GF-D8 (cell line): ENCODE measurements around the gene DAPP1.

ENCODE experiments used
- DNase-seq: peaks from one replicate; lab custom pipeline; 2025; lab: John Stamatoyannopoulos, UW

Gene DAPP1

DNA sequence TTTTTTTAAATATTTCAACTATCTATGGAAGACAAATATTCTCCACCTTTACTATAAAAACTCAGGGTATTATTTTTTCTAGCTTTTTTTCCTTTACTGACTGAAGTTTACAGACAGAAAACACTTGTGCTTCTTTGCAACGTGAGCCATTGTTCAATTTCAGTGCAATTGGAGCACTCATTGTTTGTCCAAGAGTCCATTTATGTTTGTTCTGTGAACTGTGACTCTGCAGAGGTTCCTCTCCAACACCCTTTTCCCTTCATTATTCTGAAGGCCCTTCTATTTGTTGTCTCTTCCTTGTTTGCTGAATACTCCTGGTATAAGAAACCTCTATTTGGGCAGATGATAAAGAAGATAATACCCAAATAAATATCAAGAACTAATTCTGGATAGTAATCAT is 37.4 kb downstream of the DAPP1 start:
- no peak for DNase-seq

DNA sequence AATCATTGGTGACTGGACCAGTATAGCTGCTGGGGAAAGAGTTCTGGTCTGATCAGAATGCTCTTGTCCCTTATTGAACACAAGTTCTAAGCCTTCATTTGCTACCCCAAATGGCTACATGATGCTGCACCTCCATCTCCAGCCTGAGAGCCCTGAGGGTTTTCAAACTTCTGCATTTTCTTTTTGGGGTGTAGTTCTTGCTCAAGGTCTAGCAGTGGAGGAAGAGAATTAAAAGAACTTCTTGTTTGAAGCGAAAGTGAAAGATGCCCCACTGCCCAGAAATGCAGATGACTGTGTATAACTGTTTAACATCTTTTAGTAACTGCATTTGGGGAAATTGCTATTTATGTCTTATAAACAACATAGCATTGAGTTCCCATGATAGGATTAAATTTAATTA is 39.1 kb downstream of the DAPP1 start:
- peak; percentile 54 for DNase-seq

DNA sequence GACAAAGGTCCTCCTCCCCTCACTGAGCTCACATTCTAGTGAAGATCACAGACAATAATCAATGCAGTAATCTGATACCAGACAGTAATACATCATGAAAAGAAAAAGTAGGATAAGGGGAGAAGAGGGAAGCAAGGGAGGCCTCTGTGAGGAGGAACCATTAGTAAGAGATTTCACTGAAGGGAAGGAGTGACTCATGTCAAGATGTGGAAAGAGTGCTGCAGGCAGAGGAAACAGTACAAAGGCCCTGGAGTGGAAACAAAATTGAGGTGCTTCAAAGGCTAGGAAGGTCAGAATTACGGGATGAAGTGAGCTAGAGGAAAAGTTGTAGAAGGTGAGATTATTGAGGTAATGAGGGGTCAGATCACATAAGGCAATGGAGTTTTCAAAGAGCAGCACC is 39.5 kb downstream of the DAPP1 start:
- peak; percentile 76 for DNase-seq

DNA sequence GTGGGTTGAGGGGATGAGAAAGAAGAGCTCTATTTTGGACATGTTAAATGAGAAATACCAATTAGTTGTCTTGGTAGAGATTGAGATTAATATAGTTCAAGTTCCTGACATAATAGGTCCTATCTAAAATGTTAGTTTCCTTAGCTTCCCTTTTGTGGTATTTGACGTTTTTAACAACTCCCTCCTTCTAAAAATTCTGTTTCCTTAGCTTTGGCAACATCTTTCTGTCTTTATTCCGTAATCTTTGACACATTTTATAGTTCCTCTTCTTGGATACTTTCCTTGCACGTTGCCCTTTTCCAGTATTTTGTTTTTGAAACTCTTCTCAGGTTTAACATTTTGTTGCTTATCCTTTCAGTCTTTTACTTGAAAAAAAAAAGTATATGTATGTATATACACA is 40.7 kb downstream of the DAPP1 start:
- peak; percentile 82 for DNase-seq

DNA sequence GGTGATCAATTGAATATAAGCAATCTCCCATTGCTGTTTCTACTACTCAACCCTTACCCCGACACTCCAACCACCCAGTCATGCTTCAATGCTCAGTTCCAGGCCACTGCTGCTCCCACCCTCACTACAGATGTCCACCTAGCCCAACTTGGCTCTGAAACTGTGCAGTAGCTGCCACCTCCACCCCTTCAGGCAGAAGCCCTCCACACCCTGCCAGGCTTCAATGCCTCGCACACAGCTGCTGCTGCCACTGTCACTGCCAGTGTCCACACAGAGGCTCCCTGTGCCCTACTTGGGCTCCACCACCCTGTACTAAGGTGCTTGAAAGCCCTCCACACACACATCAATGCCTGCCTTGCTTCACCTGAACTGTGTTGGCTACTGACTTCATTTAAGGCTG is 43.0 kb downstream of the DAPP1 start:
- no peak for DNase-seq

DNA sequence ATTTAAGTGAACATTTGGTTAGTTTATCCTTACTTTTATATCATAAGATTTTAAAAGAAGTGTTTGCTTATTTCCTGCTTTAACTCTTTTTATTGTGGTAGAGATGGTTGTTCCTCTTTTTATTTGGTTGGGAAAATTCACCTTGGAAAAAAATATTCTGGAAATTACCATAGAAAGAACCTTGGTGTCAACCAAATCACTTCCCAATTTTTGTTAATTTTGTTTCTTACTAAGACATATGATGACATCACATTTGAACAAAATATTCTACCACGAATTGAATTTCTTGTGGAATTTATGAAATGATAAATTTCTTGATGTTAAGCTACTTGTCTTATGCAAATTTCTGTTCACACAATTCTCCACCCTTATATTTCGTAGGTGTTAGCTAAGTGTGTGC is 43.9 kb downstream of the DAPP1 start:
- DNase-seq: no peak

DNA sequence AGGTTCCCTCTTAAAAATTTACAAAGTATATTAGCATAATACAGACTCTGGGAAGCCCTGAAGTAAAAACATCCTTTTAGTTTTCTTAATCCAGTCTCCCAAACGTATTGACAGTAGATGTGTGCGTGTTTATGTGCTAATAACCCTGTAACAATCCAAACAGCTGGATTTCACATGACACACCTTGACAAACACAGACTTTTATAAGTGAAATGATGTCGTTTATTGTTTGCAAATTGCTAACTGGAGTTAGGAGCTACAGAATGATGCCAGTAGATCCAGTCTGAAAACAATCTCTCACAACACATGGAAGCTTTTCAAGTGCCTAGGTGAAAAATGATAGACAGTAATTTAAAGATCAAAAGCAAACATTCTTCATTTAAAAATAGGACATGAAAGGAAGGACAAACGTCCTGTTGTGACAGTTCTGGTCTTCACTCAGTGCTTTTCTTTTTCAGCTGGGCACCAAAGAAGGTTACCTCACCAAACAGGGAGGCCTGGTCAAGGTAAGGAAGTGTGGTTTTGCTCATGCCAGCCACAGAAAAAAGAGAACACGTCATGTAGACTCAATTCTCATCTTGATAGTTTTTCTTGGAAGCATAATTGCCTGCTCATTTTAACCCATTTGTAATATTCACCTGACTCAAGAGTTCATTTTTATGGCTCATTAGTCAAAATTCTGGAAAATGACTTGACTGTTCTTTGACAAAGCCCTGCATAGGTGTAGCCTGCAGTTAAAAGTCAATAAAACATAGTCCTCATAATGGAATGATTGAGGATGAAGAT is 44.7 kb downstream of the DAPP1 start:
- peak; percentile 43 for DNase-seq

DNA sequence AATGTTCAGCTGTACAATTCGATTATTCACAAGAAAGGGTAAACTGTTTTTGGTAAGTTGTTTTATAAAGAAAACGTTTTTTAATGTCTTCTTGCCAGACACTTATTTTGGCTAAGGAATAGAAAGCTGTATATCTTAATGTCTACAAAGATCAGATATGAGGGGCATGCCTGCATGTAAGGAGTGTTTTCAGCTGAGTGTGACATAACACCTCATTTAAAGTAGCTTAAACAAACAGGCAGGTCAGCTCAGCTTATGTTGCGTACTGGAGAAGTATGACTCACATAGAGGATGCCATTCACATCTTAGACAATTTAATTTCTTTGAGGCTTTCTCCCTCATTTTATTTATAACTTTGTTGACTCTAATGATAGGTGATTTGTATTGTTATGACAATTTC is 47.2 kb downstream of the DAPP1 start:
- no peak for DNase-seq

DNA sequence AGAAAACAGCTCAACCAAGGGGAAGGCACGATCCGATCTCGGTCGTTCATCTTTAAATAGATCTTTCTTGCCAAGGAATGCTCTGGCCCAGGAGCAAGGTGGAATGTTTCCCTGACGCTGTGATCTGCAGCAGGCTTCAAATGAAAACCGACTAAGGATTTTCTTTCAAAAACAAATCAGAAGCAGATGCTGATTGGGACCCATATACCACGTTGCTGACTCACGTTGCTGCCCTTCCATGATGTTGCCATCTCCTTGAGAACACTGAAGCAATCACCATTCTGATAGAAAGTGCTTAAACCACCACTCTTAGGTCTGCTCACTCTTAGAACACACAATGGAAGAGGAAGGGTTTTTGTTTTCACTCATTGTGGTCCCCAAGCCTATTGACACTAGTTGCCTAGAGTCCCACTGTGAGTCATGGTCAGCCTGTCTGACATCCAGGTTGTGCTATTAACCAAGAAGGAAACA is 51.5 kb downstream of the DAPP1 start:
- no peak for DNase-seq

DNA sequence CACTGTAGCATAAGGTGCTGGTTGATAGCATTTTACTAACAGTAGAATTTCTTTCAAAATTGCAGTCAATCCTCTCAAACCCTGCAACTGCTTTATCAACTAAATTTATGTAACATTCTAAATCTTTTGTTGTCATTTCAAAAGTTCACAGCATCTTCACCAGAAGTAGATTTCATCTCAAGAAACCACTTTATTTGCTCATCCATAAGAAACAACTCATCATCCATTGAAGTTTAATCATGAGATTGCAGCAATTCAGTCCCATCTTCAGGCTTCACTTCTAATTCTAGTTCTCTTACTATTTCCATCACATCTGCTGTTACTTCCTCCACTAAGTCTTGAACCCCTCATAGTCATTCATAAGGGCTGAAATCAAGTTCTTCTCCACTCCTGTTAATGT is 55.9 kb downstream of the DAPP1 start:
- no peak for DNase-seq

DNA sequence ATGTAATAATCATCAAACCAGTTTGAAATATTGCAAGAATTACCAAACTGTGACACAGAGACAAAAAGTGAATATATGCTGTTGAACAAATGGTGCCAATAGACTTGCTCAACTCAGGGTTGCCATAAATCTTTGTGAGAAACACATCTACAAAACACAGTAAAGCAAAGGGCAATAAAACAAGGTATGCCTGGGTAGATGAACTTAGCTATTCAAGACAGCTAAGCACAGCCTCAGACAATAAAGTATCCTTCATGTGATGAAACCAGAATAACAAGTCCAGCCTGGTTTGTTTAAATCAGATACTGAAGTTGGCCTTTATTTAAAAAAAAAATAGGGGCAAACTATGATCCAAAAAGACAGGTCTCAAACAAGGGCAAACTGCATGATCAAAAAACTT is 58.4 kb downstream of the DAPP1 start:
- no peak for DNase-seq

DNA sequence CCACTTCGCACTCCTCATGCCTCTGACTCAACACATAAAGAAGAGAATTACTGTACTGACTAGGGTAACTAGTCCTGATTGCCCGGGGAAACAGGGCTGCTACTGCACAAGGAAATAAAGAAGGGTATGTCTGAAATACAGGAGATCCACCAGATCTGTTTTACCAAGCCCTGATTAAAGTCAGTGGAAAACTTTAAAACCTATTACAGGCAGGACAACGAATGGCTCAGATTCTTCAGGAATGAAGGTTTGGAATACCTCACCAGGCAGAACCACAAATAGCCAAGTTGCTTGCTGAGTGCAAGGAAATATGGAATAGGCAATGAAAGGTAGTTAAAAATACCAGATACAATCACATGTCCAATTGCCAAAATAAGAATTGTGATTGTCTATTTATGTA is 60.3 kb downstream of the DAPP1 start:
- DNase-seq: no peak

DNA sequence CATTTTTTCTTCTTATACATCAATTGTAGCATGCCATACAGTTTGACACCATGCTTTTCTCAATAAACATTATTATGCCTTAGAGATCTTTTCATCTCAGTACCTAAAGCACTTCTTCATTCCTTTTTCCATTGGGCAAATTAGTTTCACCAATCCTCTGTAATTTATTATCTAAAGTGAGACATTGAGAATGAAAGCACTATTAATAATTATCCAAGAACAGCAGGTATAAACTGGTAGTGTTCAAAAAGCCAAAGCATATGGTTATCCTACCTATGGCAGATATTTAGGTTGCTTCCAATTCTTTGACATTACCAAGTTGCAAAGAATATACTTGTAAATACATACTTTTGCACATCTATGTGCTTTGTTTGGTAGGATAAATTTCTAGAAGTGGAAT is 62.0 kb downstream of the DAPP1 start:
- no peak for DNase-seq

DNA sequence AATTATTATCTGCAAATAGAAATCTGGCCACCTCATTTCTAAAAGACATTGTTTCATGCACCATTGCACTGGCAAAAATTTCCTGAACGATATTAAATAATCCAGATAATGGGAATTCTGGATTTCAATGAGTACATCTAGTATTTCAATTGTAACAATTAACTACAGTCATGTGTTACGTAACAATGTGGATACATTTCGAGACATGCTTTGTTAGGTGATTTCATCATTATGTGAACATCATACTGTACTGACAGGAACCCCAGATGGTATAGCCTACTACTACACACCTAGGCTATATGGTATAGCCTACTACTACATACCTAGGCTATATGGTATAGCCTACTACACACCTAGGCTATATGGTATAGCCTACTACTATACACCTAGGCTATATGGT is 62.8 kb downstream of the DAPP1 start:
- no peak for DNase-seq

DNA sequence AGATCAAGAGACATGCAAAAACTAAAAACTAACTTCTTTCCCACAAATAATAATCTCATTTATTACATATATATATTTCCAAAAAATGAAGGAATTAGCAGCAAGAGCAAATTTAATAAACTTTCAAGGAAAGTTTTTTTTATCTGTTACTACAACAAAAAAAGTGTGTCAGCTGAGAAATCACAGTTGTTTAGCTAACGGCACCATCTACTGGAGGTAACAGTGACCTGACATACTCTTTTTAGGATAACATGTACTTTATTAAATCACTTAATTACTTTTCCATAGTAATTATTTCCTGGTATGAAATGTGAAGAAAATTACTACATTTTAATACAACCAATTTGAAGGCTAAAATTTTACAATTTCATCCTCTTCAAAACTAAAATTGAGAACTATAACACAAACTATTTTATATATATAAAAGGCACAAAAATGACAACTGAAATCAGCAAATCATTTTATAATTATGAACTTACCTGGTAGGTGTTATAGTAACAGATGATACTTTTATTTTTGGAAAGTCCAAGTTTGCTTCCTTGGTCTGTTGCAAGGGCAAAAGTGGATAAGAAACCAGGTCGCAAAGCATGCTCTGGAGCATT is 68.5 kb downstream of the DAPP1 start:
- peak; percentile 28 for DNase-seq

DNA sequence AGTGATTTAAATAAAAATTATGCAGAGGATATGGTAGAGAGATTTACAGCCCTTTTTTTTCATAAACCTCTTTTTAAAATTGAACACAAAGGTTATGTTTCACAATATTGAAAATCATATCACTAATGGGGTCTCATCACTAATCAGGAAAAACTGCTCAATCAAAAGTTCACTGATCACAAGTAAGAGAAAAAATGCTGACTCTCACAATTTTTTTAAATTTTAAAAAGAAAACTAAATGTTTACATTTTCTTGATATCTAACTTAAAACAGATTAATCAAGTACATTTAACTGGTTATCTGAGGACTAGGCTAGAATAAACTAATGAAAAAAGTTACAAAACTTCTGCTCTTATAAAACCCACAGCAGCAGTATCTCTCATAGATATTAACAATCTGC is 69.1 kb downstream of the DAPP1 start:
- DNase-seq: no peak

DNA sequence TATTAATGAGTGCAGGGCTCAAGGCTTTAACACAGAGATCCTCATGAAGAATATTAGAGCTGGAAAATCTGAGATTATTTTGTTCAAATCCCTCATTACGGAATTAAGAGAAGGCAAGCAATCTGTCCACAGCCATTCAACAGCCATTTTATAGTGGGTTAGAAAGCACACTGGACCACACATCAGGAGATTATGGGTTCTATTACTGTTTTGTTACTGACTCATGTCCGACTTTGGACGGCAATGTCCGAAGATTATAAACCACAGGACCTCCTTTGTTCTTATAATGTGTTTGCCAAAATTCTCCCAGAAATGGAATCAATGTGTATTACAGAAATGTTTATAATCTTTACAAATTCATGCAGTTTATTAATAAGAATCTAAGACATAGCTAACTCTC is 69.5 kb downstream of the DAPP1 start:
- no peak for DNase-seq

DNA sequence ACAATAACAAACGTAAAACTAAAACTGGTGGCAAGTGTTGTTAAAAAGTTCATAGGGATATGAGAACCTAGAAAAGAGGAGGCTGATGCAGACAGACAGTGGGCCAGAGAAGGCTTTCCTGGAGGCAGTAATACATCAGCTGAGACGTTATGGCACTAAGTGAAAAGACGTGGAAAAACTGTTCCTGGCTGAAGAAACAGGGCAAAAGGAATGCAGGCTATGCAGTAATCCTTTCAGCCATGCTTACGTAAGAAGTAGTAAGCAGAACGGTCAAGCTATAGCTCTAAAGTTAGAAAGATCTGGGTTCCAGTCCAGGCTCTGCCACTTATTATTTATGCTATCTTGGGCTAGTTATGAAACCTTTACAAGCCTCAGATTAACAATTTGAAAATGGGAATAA is 71.2 kb downstream of the DAPP1 start:
- no peak for DNase-seq

DNA sequence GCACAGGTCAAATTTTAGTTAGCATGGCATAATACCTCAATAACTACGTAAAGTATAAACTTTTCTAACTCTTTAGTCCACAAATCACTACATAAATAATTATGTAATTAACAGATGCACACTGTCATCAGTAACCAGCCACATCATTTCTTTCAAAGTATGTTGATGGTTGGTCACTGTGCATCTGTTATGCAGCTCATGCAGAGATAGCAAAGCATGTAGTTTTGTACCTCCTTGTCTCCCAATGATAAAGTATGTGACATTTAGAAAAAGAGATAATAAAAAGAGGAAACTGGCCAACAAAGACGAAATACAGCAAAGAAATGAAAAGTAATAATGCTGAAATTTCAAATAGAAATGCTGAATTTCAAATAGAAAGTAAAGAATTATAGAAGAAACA is 74.7 kb downstream of the DAPP1 start:
- no peak for DNase-seq

DNA sequence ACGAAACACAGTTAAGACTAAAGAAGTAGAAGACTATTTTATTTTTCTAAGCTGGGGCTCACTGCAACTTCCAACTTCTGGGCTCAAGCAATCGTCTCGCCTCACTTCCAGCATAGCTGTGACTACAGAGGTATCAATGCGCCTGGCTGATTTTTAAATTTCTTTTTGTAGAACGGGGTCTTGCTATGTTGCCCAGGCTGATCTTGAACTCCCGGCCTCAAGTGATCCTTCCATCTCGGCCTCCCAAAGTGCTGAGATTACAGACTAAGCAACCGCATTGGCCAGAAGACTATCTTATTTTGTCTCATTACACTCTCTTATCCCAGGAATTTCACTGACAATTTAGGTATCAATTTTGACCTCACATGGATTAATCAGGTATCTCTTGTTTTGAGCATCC is 76.4 kb downstream of the DAPP1 start:
- no peak for DNase-seq

DNA sequence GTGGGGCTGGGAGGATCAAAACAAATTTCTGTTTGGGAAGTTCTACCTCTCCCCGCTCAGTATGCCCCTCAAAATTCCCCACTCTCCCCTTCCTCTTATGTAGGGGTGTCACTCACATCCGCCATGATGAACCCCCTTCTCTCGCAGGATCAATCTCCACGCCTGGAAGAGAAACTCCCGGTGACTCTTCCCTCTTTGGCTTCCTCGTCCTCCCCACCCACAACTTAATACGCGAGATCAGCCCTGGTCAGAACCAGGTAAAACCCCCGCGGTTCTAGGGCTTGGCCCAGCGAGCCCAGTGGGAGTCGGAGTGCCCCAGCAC is 77.2 kb downstream of the DAPP1 start:
- DNase-seq: no peak

DNA sequence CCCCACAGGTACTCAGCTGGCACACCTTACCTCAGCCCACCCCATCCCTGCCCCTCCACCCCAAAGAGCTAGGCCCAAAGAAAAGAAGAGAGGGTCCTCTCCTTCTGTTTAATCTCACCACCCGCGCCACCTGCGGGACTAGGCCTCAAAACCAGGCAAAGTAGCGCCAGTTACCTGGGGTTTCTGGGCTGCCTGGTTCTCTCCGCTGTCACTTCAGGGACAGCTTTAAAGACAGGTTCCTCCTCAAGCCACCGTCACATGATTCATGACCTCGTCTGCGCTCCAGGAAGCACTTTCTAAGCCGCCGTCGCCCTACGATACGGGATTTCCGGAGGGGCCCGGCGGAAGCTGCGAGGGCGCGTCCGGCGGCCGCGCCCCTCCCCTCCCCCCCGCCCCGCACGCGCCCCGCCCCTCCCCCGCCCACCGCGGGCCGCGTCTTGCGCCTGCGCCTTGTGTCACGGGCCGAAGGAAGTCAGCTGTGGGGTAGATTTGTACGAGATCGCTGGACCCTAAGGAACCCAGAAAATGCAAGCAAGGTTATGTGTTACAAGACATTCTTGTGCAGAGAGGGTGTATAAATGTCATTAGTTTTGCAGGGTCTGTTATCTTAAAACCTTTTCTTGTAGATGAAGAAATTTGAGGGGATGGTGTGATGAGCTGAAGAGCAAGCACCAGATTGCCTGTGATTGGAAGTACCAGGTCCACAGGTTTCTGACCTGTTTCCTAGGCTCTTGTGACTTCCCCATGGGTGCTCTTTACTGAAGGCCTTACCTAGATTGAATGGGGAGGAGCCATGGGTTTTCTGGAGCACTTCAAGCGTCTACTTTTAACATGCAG is 77.8 kb downstream of the DAPP1 start, which contains the start of gene LAMTOR3:
TSS of gene LAMTOR3 (minus strand) at position 267 of the 837 bp plus-strand sequence. CDS start 464 bp downstream, outside the sequence.
- peak; percentile 84 for DNase-seq

DNA sequence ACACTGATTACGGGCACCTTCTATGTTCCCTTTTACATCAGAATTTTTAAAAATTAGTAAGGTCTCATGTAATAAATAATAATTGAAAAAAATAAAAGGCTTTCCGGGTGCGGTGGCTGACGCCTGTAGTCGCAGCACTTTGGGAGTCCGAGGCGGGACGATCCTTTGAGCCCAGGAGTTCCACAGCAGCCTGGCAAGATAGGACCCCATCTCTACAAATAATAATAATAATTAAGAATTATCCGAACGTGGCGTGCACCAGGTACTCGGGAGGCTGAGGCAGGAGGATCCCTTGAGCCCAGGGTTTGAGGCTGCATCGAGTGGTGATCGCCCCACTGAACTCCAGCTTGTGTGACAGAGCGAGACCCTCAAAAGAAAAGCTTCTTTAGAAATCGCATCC is 78.4 kb downstream of the DAPP1 start:
- DNase-seq: no peak
